Activated T-helper 1 cell treated with anti-CD3 and anti-CD28 coated beads, Interleukin-2, amount 50 U/mL, for 16 hours (primary cell): ENCODE results near the gene SCN1B.
"Not testable (repeated sequence)": the region's sequence is repeated elsewhere in the genome, so short reads cannot be mapped to it uniquely, and the experiment has no call there.

Experiments used
- DNase-seq, 2 donors: peaks; one replicate each; pipeline ENCODE4 v3.0.0-alpha.2; 2020; ENCODE audit warnings: low read depth in 1 of 2, low spot score in 1 of 2

Gene SCN1B

GRCh38 chr19:35015954-35016351, 14.3 kb upstream of the SCN1B start:
- DNase-seq, result no peak

- no peak for DNase-seq
Measured at GRCh38 chr19:35017507-35017906, 12.8 kb upstream of the SCN1B start.

GRCh38 chr19:35018379-35018778, 11.9 kb upstream of the SCN1B start:
- DNase-seq, result no peak

- no peak for DNase-seq
Measured at GRCh38 chr19:35019144-35019543, 11.1 kb upstream of the SCN1B start.

DNA sequence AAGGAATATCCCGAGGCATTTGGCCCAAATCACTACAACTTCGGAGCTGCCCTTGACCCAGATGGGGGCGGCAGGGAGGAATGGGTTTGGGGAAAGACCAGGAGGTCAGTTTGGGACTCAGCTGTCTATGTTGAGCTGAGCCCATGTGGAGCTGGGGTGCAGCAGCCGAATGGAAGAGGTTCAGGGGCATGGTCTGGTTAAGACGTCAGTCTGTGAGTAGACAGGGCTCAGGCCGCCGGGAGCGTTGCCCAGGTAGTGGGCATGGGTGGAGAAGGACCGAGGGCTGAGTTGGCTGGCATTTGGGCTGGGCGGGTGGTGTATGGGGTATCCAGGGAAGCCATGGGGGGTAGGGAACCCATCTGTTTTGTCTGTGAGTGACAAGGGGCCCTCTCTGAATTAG, 9.3 kb upstream of the SCN1B start:
- no peak for DNase-seq

DNA sequence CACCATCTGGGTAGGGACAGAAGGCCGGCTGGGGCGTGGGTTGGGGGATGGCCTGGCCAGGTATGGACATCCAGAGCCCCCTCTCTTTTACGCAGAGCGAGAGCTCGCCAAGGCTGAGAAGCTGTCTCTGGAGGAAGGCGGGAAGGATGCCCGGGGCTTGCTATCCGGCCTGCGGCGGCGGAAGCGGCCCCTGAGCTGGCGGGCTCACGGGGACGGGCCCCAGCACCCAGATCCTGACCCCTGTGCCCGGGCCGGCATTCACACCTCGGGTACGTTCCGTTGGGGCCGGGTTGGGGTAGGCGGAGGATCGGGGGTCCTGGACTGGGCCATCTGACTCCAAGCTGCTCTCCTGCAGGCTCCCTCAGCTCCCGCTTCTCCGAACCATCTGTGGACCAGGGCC, 8.7 kb upstream of the SCN1B start:
- no peak for DNase-seq

DNA sequence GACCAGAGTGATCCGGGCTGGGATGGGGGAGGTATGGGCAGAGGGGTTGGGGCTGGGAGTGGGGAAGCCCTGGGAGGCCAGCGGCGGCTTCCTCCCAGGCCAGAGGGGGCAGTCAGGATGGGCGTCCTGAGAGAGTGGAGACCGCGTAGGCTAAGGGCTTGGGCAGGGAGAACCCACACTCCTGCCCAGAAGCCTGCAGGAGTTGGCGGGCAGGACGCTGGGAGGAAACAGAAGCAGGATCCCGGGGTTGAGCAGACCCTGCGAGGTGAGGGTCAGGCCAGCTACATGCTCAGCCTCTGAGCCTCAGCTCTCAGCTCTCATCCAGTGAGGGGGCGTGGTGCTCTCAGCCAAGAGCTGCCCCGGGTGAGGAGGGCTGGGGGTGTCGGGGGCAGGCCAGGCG, 7.8 kb upstream of the SCN1B start:
- no peak for DNase-seq

- no peak for DNase-seq
Measured at GRCh38 chr19:35023428-35023827, 6.8 kb upstream of the SCN1B start.

- no peak for DNase-seq
Measured at GRCh38 chr19:35024095-35024494, 6.2 kb upstream of the SCN1B start.

- no peak for DNase-seq
Measured at GRCh38 chr19:35025969-35026368, 4.3 kb upstream of the SCN1B start.

DNA sequence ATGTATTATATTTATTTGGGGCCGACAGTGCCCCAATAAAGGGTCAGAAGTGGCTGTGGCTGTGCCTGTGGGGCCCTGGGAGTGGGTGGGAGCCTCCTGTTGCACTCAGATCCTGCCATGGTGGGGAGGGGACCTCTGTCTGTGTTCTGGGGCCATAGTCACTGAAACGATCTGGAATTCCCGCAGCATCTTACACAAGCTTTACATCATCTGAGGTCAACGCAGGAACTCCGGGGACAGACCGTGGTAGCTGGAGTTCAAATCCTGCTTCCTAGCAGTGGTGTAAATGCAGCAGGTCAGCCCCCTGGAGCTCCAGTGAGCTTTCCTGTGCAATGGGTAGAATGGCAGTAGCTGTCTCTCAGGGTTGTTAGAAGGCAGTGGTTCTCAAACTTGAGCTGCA, 3.9 kb upstream of the SCN1B start:
- DNase-seq, result no peak

- no peak for DNase-seq
Measured at GRCh38 chr19:35027009-35027408, 3.3 kb upstream of the SCN1B start.

DNA sequence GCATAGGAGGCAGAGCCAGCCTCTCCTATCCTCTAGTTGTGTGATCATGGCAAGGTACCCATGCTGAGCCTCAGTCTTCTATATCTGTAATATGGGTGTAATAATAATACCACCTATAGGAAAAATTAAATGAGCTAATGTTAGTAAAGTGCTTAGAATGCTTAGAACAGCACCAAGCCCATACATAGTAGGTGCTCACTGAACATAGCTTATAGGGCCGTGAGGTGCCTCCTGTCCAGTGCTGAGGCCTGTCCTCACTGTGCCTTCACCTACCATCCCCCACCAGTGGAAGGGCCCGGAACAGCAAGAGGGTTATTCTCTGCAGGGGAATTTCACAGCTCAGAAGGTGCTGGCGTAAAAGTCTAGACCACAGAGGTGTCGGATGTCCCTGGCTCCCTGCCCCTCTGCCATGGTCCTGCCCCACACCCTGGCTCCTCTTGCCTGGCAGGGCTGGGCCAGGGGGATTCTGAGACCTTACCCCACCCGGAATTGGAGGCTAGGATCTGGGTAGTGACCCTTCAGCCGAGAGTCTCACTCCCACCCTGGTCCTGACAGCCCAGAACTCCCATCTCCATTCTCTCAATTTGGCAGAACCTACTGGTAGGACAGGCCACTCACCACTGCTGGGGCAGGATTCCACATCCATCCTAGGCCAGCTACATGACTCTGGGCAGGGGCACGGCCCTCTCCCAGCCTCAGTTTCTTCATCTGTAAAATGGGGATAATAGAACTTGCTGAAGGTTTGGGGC, 2.2 kb upstream of the SCN1B start:
- no peak for DNase-seq

- DNase-seq, result not testable (repeated sequence)
Measured at GRCh38 chr19:35028600-35028885, 1.7 kb upstream of the SCN1B start.

DNA sequence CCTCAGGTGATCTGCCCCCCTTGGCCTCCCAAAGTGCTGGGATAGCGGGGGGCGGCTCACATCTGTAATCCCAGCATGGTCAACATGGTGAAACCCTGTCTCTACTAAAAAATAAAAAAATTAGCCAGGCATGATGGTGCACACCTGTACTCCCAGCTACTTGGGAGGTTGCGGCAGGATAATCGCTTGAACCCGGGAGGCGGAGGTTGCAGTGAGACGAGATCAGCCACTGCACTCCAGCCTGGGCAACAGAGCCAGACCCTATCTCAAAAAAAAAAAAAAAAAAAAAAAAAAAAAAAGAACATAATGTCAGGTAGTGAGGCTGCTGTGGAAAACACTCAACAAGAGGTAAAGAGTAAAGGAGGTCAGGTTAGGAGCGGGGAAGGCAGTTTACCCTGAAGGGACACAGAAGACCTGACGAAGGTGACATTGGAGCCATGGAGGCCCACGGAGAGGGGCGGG, 964 bp upstream of the SCN1B start:
- DNase-seq, result not testable (repeated sequence)

DNA sequence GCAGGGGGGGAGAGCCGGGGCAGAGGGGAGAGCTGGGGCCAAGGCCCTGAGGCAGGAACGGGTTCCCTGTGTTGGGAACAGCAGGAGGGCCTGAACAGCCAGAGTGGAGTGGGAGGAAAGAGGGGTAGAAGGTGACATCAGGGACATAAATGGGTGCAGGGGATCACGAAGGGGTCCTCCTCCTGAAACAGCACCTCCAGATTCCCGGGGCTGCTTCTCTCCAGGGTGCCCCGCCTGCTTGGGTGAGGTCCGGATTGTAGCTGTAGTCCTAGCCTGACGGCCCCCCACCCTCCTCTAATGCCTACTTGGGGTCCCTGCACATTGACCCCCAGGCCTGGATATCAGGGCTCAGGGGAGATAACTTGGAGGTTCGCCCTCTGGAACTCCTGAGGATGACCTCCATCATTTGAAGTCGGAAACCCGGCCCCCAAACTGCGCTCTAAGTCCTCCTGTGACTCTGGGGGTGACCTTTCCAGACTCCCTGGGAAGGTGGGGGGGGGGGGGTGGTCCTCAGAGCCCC, 473 bp upstream of the SCN1B start:
- DNase-seq, result no peak

- no peak for DNase-seq
Measured at GRCh38 chr19:35031072-35031881, 1.0 kb downstream of the SCN1B start.

DNA sequence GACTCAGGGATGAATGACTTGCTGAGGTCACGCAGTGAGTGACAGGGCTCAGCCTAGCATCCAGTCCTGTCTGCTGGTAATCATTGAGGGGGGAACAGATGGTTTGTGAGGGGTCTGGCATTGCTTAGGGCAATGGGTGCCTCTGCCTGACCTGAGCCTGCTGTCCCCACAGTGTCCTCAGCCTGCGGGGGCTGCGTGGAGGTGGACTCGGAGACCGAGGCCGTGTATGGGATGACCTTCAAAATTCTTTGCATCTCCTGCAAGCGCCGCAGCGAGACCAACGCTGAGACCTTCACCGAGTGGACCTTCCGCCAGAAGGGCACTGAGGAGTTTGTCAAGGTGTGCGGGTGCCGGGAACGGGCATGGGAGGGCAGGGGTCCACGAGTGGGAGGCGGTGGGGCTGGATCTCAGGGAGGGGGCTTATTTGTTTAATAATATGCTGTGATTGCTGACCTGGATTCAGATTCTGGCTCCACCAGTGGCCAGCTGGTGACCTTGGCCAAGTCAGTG, 2.1 kb downstream of the SCN1B start:
- no peak for DNase-seq

DNA sequence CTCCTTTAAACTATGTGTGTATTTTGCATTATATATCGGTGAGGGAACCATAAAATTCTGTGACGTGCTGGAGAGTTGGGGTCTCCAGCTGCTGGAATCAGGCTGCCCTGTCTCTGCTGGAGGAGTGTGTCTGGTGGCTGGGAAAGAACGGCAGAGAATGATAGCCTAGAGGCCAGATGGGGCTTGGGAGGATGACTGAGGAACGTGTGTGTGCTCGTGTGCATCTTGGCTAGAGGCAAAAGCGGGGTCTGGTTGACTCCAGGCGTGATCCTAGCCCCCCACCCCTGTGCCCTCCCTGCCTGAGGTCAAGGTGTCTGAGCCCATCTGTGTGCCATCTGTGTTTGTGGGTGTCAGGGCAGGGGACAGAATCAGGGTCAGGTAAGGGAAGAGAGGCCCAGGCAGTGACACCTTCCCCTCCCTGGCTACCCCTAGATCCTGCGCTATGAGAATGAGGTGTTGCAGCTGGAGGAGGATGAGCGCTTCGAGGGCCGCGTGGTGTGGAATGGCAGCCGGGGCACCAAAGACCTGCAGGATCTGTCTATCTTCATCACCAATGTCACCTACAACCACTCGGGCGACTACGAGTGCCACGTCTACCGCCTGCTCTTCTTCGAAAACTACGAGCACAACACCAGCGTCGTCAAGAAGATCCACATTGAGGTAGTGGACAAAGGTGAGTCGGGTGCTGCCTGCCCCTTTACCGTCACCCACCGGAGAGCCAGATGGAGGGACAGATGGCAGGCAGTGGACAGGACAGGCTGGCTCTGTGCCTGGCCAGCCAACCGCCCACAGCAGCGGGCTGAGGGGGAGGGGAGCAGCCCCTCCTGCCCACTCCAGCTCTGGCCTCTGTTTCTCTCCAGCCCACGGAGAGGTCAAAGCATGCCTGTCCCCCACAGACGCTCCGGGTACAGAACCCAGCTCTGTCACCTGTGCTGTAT, 3.1 kb downstream of the SCN1B start:
- no peak for DNase-seq

GRCh38 chr19:35034005-35034502, 3.8 kb downstream of the SCN1B start:
- no peak for DNase-seq
